HL-60 (cell line): Measurements from ENCODE around the gene CCS.

Source experiments
- DNase-seq, 2 experiments: peaks; one replicate each; pipeline ENCODE4 v3.0.0-alpha.2; 2010 to 2020; ENCODE audit warnings: low read depth in 1 of 2, low spot score in 1 of 2
- H3K27ac ChIP-seq: fragments of 250-450 bp; sonication (Bioruptor Pico); replicated peaks from 2 replicates; pipeline ENCODE4 v1.5.1; 2020; ENCODE audit warnings: mild to moderate bottlenecking, moderate library complexity
- H3K27me3 ChIP-seq: fragments of 250-450 bp; sonication (Bioruptor Pico); 2 replicates; pipeline ENCODE4 v1.5.1; 2021; ENCODE audit warnings: mild to moderate bottlenecking, moderate library complexity; ENCODE audit not compliant: insufficient read depth, poor library complexity, severe bottlenecking
- H3K4me3 ChIP-seq: replicated peaks from 2 replicates; pipeline ENCODE4 v1.5.1; 2011; ENCODE audit warnings: mild to moderate bottlenecking, control low read depth, low read length; ENCODE audit not compliant: insufficient read depth
- CTCF ChIP-seq: IDR thresholded peaks from one replicate; pipeline ENCODE4 v1.5.1; 2011; ENCODE audit warnings: low read length, control low read depth, inconsistent platforms; ENCODE audit not compliant: insufficient read depth
- GABPA ChIP-seq: IDR thresholded peaks from 2 replicates; pipeline ENCODE4 v1.6.1; 2012; ENCODE audit warnings: low read depth
- POLR2AphosphoS5 ChIP-seq: IDR thresholded peaks from 2 replicates; pipeline ENCODE4 v1.6.1; 2012; ENCODE audit warnings: low read depth
- REST ChIP-seq: IDR thresholded peaks from 2 replicates; pipeline ENCODE4 v1.6.1; 2012; ENCODE audit warnings: low read depth; ENCODE audit not compliant: insufficient replicate concordance
- SPI1 ChIP-seq: IDR thresholded peaks from 2 replicates; pipeline ENCODE4 v1.6.1; 2012; ENCODE audit warnings: low read depth, mild to moderate bottlenecking, borderline replicate concordance

CCS gene

GRCh38 chr11:66646828-66647227 is 53.8 kb downstream of the CCS start:
- H3K27ac ChIP-seq = no peak overlapping the region
- TF ChIP-seq POLR2AphosphoS5 (no peak), GABPA (no peak), SPI1 (peak; percentile 27; the same call in 1 of the 2 replicates)
- no peaks in the 10 kb centered on the region for H3K27me3 ChIP-seq

GRCh38 chr11:66649903-66650302 is 56.9 kb downstream of the CCS start:
- no peaks in the 10 kb centered on the region for H3K27me3 ChIP-seq
- TF ChIP-seq CTCF = no peak
- peak; percentile 23; the same call in 1 of the 2 replicates for TF ChIP-seq POLR2AphosphoS5
- H3K4me3 ChIP-seq = no peak overlapping the region
- DNase-seq = no peak
- H3K27ac ChIP-seq = no peak overlapping the region

More at GRCh38 chr11:66646828-66647227, 53.8 kb downstream of the CCS start:
- DNase-seq = no peak
- H3K4me3 ChIP-seq = no peak overlapping the region

- Histone ChIP-seq H3K4me3 (no peak overlapping the region), H3K27me3 (no peaks in the 10 kb centered on the region), H3K27ac (no peak overlapping the region)
- no peak for DNase-seq
- no peak for TF ChIP-seq GABPA
Measured at GRCh38 chr11:66651016-66651415, 58.0 kb downstream of the CCS start.

- no peaks in the 10 kb centered on the region for H3K27me3 ChIP-seq
- H3K27ac ChIP-seq = no peak overlapping the region
- H3K4me3 ChIP-seq = no peak overlapping the region
- no peak for DNase-seq
- TF ChIP-seq POLR2AphosphoS5 (0 out of 2 replicates have a peak, but pooled peaks have one; percentile 16), REST (no peak)
Measured at GRCh38 chr11:66652651-66653050, 59.7 kb downstream of the CCS start.

- H3K4me3 ChIP-seq = no peak overlapping the region
- TF ChIP-seq POLR2AphosphoS5 (no peak), REST (no peak), SPI1 (no peak), GABPA (no peak), CTCF (no peak)
- no peaks in the 10 kb centered on the region for H3K27me3 ChIP-seq
- no peak for DNase-seq
- no peak overlapping the region for H3K27ac ChIP-seq
Measured at GRCh38 chr11:66653123-66653522, 60.1 kb downstream of the CCS start.
